Right atrium auricular region (tissue), 2 donors: ENCODE data around the gene ZDHHC9. TPM values are rescaled to one million over a fixed set of nuclear protein-coding genes. Genes with fewer than 3 reads are reported as not detected.

Source experiments
- DNase-seq: peaks from one replicate; pipeline ENCODE4 v3.0.0-alpha.2; 2019; ENCODE audit warnings: low spot score
- H3K27ac ChIP-seq, 2 donors: fragments of 200-600 bp; sonication (generic); 1 replicate in 1 of 2; 2 replicates in 1 of 2; pipeline ENCODE4 v1.5.1; 2016 to 2019
- H3K27me3 ChIP-seq, 2 donors: fragments of 200-600 bp; sonication (generic); one replicate each; pipeline versions ENCODE4 v1.5.1 to v1.6.0; 2017 to 2019
- H3K36me3 ChIP-seq: fragments of 200-600 bp; sonication (generic); one replicate; pipeline ENCODE4 v1.5.1; 2016
- H3K4me1 ChIP-seq, 2 donors: fragments of 200-600 bp; sonication (generic); one replicate each; pipeline versions ENCODE4 v1.5.1 to v1.6.0; 2017 to 2019
- H3K4me3 ChIP-seq, 2 donors: fragments of 200-600 bp; sonication (generic); 1 replicate in 1 of 2; 2 replicates in 1 of 2; pipeline ENCODE4 v1.5.1; 2017 to 2019; ENCODE audit warnings: mild to moderate bottlenecking in 1 of 2, moderate library complexity in 1 of 2
- H3K9me3 ChIP-seq, 2 donors: fragments of 200-600 bp; sonication (generic); one replicate each; pipeline ENCODE4 v1.5.1; 2019
- total RNA-seq, 2 donors: library from RNA; depleted of rRNA; stranded (reverse); fragments of >200 nt; gene quantifications; one replicate each; pipeline ENCODE4 v1.1.0, GENCODE V29; 2016
- TF ChIP-seq, protein P1 (sequence below), 2 donors: fragments of 200-600 bp; sonication (generic); IDR thresholded peaks; one replicate each; pipeline ENCODE4 v1.5.1; 2019; ENCODE audit warnings: antibody characterized with exemption in 2 of 2

The ZDHHC9 gene
- total RNA-seq, 2 donors from 2014 or later: 10.6 to 11.4 TPM

DNA sequence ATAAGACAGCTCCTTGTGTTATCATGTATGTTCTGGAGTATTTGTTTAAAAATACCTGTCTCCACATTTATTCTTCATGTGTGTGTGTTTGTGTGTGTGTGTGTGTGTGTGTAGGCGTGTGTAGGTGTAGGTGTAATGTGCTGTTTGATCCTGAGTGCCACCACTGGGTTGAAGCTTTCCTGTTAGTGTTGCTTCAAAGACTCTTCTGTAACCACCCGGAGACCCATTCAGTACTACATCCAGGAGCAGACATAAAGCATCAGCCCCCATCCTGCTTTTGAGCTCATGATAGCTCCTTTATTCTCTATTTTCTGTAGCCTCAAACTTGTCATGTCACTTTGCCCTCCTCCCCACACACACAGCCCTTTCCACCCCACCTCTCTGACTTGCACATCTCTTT is 3.0 kb upstream of the ZDHHC9 start:
- Histone ChIP-seq H3K4me3 (no peak overlapping the region), H3K27ac (no peak overlapping the region), H3K9me3 (no peaks in the 10 kb centered on the region), H3K4me1 (peaks cover 0 to 3% of the 10 kb centered on the region in 2 donors), H3K27me3 (no peaks in the 10 kb centered on the region), H3K36me3 (no peaks in the 10 kb centered on the region)
- TF ChIP-seq, protein P1, sequence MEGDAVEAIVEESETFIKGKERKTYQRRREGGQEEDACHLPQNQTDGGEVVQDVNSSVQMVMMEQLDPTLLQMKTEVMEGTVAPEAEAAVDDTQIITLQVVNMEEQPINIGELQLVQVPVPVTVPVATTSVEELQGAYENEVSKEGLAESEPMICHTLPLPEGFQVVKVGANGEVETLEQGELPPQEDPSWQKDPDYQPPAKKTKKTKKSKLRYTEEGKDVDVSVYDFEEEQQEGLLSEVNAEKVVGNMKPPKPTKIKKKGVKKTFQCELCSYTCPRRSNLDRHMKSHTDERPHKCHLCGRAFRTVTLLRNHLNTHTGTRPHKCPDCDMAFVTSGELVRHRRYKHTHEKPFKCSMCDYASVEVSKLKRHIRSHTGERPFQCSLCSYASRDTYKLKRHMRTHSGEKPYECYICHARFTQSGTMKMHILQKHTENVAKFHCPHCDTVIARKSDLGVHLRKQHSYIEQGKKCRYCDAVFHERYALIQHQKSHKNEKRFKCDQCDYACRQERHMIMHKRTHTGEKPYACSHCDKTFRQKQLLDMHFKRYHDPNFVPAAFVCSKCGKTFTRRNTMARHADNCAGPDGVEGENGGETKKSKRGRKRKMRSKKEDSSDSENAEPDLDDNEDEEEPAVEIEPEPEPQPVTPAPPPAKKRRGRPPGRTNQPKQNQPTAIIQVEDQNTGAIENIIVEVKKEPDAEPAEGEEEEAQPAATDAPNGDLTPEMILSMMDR (IDR thresholded peaks at IDR 0.05): no peak
- DNase-seq: no peak

DNA sequence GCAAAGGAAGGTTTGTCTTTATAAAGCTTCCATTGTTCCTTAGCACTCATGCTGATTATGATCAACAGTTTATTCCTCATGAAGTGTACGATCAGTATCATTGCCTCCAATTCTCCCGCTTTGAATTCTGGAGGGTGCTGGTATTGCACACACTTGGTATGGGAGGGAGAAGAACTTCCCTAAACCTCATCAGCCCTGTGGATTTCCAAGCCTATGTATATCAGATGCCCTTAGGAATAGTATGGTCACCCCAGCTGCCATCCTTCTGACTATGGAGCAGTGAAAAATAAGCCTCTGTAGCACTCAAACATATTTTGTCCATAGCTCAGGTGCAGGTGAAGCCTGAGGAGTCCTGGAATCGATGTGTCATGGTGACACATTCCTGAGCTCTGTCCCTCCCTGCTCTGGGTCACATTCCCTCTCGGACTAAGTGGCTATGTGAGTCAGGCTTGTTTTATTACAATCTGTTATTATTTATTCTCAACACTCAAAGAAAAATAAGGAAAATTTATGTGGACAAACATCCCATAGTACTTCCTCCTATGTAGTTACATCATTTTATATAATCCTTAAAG is 2.0 kb upstream of the ZDHHC9 start:
- Histone ChIP-seq H3K36me3 (no peaks in the 10 kb centered on the region), H3K4me1 (peaks cover 0 to 3% of the 10 kb centered on the region in 2 donors), H3K27me3 (no peaks in the 10 kb centered on the region), H3K4me3 (no peak overlapping the region), H3K9me3 (no peaks in the 10 kb centered on the region), H3K27ac (no peak overlapping the region)
- no peak for DNase-seq
- TF ChIP-seq, protein P1 (IDR thresholded peaks at IDR 0.05): no peak

GRCh38 chrX:129843209-129843458 is 552 bp downstream of the ZDHHC9 start:
- no peak for DNase-seq
- Histone ChIP-seq H3K36me3 (no peaks in the 10 kb centered on the region), H3K27ac (peak overlapping the region; percentile 79 to 82), H3K4me1 (peaks cover 0 to 3% of the 10 kb centered on the region in 2 donors), H3K9me3 (no peaks in the 10 kb centered on the region), H3K27me3 (no peaks in the 10 kb centered on the region), H3K4me3 (peak overlapping the region; percentile 62 to 73)
- TF ChIP-seq, protein P1 (IDR thresholded peaks at IDR 0.05): no peak

GRCh38 chrX:129842510-129843208 is 1.0 kb downstream of the ZDHHC9 start:
- peak overlapping the region; percentile 62 to 73 for H3K4me3 ChIP-seq
- H3K4me1 ChIP-seq: peaks cover 0 to 3% of the 10 kb centered on the region in 2 donors
- no peaks in the 10 kb centered on the region for H3K9me3 ChIP-seq
- peak overlapping the region; percentile 79 to 82 for H3K27ac ChIP-seq
- TF ChIP-seq, protein P1 (IDR thresholded peaks at IDR 0.05): no peak
- no peaks in the 10 kb centered on the region for H3K36me3 ChIP-seq
- H3K27me3 ChIP-seq: no peaks in the 10 kb centered on the region
- no peak for DNase-seq

- Histone ChIP-seq H3K9me3 (no peaks in the 10 kb centered on the region), H3K27ac (no peak overlapping the region), H3K27me3 (no peaks in the 10 kb centered on the region), H3K4me1 (peaks cover 0 to 3% of the 10 kb centered on the region in 2 donors), H3K4me3 (no peak overlapping the region), H3K36me3 (no peaks in the 10 kb centered on the region)
- DNase-seq: no peak
- TF ChIP-seq, protein P1 (IDR thresholded peaks at IDR 0.05): no peak
Observed at GRCh38 chrX:129840344-129840743, 3.3 kb downstream of the ZDHHC9 start.

- H3K36me3 ChIP-seq: no peaks in the 10 kb centered on the region
- H3K27ac ChIP-seq: no peak overlapping the region
- TF ChIP-seq, protein P1 (IDR thresholded peaks at IDR 0.05): no peak
Observed at GRCh38 chrX:129836827-129837226, 6.9 kb downstream of the ZDHHC9 start.

More at GRCh38 chrX:129836827-129837226, 6.9 kb downstream of the ZDHHC9 start:
- DNase-seq: no peak
- H3K4me3 ChIP-seq: no peak overlapping the region
- H3K4me1 ChIP-seq: no peaks in the 10 kb centered on the region
- H3K27me3 ChIP-seq: no peaks in the 10 kb centered on the region
- H3K9me3 ChIP-seq: no peaks in the 10 kb centered on the region
